ENCODE results near the gene RIPOR3.

DNA sequence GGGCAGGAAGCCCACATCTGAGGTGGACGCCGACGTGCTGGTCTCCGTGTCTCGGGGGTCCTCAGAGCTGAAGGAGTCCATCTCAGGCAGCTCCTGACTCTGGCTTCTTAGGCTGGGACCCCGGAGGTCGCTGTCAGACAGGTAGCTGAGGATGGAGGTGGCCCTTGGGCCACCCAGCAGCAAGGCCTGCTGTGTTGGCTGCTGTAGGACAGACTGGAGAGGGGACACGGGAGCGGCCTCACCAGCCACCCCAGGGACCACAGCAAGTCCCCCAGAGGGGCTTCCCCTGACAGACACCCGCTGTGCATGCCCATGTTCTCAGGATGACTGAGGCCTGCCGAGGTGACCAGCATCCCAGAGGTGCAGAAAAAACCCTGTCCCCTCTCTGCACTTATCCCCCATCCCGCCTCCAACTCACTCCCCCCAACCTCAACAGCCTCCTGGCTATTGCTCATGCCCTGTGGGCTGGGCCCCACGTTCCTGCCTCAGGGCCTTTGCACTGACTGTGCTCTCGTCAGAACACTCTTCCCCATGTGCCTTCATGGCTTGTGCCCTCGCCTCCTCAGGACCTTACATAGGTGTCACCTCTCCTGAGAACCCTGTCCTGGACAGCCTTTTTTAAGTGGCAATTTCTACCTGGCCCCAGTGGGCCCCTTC, 88.8 kb downstream of the RIPOR3 start:
- TF ChIP-seq, protein P1, sequence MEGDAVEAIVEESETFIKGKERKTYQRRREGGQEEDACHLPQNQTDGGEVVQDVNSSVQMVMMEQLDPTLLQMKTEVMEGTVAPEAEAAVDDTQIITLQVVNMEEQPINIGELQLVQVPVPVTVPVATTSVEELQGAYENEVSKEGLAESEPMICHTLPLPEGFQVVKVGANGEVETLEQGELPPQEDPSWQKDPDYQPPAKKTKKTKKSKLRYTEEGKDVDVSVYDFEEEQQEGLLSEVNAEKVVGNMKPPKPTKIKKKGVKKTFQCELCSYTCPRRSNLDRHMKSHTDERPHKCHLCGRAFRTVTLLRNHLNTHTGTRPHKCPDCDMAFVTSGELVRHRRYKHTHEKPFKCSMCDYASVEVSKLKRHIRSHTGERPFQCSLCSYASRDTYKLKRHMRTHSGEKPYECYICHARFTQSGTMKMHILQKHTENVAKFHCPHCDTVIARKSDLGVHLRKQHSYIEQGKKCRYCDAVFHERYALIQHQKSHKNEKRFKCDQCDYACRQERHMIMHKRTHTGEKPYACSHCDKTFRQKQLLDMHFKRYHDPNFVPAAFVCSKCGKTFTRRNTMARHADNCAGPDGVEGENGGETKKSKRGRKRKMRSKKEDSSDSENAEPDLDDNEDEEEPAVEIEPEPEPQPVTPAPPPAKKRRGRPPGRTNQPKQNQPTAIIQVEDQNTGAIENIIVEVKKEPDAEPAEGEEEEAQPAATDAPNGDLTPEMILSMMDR (IDR thresholded peaks at IDR 0.05) = no peak
- no peak for TF ChIP-seq POLR2A (IDR thresholded peaks at IDR 0.05)

Data from lower leg skin (tissue), 3 donors.